AG04450 (cell line): Measurements from ENCODE around the gene ZNF462. TPM values are rescaled to one million over a fixed set of nuclear protein-coding genes. Genes with fewer than 3 reads are reported as not detected.

ENCODE experiments used
- CTCF ChIA-PET: fragments of 300-600, 350-600 bp; formaldehyde crosslinking; extraction: SDS; loops from one replicate; lab custom pipeline; 2022; ENCODE audit warnings: antibody characterized with exemption, inconsistent platforms; lab: Charles Lee
- POLR2A ChIA-PET: fragments of 350-600 bp; formaldehyde crosslinking; extraction: SDS; loops from one replicate; lab custom pipeline; 2021; ENCODE audit warnings: antibody characterized with exemption, inconsistent platforms; lab: Yijun Ruan, JAX
- DNase-seq: peaks from one replicate; pipeline ENCODE4 v3.0.0-alpha.2; 2011; ENCODE audit warnings: low read depth, low spot score
- H3K27ac ChIP-seq: one replicate; pipeline ENCODE4 v1.5.1; 2012; ENCODE audit warnings: low read depth, low read length, control low read depth
- H3K27me3 ChIP-seq: one replicate; pipeline ENCODE4 v1.6.0; 2012; ENCODE audit warnings: low read length; ENCODE audit not compliant: control insufficient read depth, insufficient read depth
- H3K4me3 ChIP-seq: 2 replicates; pipeline ENCODE4 v1.5.1; 2011; ENCODE audit warnings: mild to moderate bottlenecking, low read depth, low read length, control low read depth
- H3K9me3 ChIP-seq: 2 replicates; pipeline ENCODE4 v1.5.1; 2012; ENCODE audit warnings: low read length; ENCODE audit not compliant: control insufficient read depth, insufficient read depth
- CTCF ChIP-seq: IDR thresholded peaks from 2 replicates; pipeline ENCODE4 v1.5.1; 2011; ENCODE audit warnings: low read depth, low read length, control low read depth, inconsistent platforms
- polyA plus RNA-seq: library from polyadenylated mRNA; depleted of rRNA; stranded (reverse); fragments of >200 nt; gene quantifications from 2 replicates; pipeline ENCODE4 v1.2.3, GENCODE V29; 2011

ZNF462 gene
- polyA plus RNA-seq, 1 experiment = 7.5 TPM

- H3K4me3 ChIP-seq = no peak overlapping the region
- H3K9me3 ChIP-seq = no peaks in the 10 kb centered on the region; the same call in 1 of the 2 replicates
- no peak for DNase-seq
- ChIA-PET POLR2A (no interaction called here), CTCF (no interaction called here)
- H3K27me3 ChIP-seq = no peaks in the 10 kb centered on the region
- no peak for TF ChIP-seq CTCF
- no peak overlapping the region for H3K27ac ChIP-seq
Measured at GRCh38 chr9:106963684-106964083, 100.7 kb downstream of the ZNF462 start.

GRCh38 chr9:106964329-106964728, 101.4 kb downstream of the ZNF462 start:
- Histone ChIP-seq H3K27me3 (no peaks in the 10 kb centered on the region), H3K27ac (no peak overlapping the region), H3K4me3 (no peak overlapping the region), H3K9me3 (no peaks in the 10 kb centered on the region; the same call in 1 of the 2 replicates)
- POLR2A ChIA-PET = no interaction called here
- no peak for DNase-seq
- CTCF ChIA-PET = no interaction called here
- no peak for TF ChIP-seq CTCF

GRCh38 chr9:106964822-106965525, 102.0 kb downstream of the ZNF462 start:
- no peak overlapping the region for H3K4me3 ChIP-seq
- ChIA-PET CTCF (no interaction called here), POLR2A (no interaction called here)
- DNase-seq = no peak
- H3K27ac ChIP-seq = no peak overlapping the region
- no peak for TF ChIP-seq CTCF
- no peaks in the 10 kb centered on the region for H3K9me3 ChIP-seq
- no peaks in the 10 kb centered on the region for H3K27me3 ChIP-seq

- Histone ChIP-seq H3K4me3 (no peak overlapping the region), H3K9me3 (no peaks in the 10 kb centered on the region), H3K27me3 (no peaks in the 10 kb centered on the region), H3K27ac (no peak overlapping the region)
- CTCF ChIA-PET = no interaction called here
- TF ChIP-seq CTCF = no peak
- no peak for DNase-seq
- POLR2A ChIA-PET = no interaction called here
Measured at GRCh38 chr9:106966481-106966880, 103.5 kb downstream of the ZNF462 start.

GRCh38 chr9:106969696-106970095, 106.7 kb downstream of the ZNF462 start:
- no peaks in the 10 kb centered on the region for H3K27me3 ChIP-seq
- POLR2A ChIA-PET = no interaction called here
- no peak for DNase-seq
- CTCF ChIA-PET = no interaction called here
- no peak for TF ChIP-seq CTCF
- no peak overlapping the region for H3K27ac ChIP-seq
- no peaks in the 10 kb centered on the region for H3K9me3 ChIP-seq
- H3K4me3 ChIP-seq = no peak overlapping the region
